KMS-11 (cell line): ENCODE data around the gene TSPAN13.

ENCODE experiments used
- H2AFZ ChIP-seq: fragments of 200-600 bp; sonication (generic); 2 replicates; pipeline ENCODE4 v1.6.1; 2016; ENCODE audit warnings: antibody characterized with exemption, mixed run types, low read depth
- H3K27ac ChIP-seq: fragments of 200-600 bp; sonication (generic); 2 replicates; pipeline ENCODE4 v1.6.1; 2016; ENCODE audit warnings: mild to moderate bottlenecking, mixed run types
- H3K27me3 ChIP-seq: fragments of 200-600 bp; sonication (generic); 2 replicates; pipeline ENCODE4 v1.6.1; 2017; ENCODE audit warnings: mild to moderate bottlenecking, low read depth, mixed run types, moderate library complexity; ENCODE audit not compliant: insufficient read depth
- H3K36me3 ChIP-seq: fragments of 200-600 bp; sonication (generic); 2 replicates; pipeline ENCODE4 v1.6.1; 2017; ENCODE audit warnings: mild to moderate bottlenecking, mixed run types; ENCODE audit not compliant: insufficient read depth
- H3K4me1 ChIP-seq: fragments of 200-600 bp; sonication (generic); 2 replicates; pipeline ENCODE4 v1.6.1; 2016; ENCODE audit warnings: mild to moderate bottlenecking, low read depth, mixed run types; ENCODE audit not compliant: poor library complexity, severe bottlenecking
- H3K4me2 ChIP-seq: fragments of 200-600 bp; sonication (generic); 2 replicates; pipeline ENCODE4 v1.7.0; 2016; ENCODE audit warnings: mild to moderate bottlenecking, mixed run types
- H3K4me3 ChIP-seq: fragments of 200-600 bp; sonication (generic); IDR thresholded peaks from 2 replicates; pipeline ENCODE4 v1.6.1; 2017; ENCODE audit warnings: low read depth, low read length, mixed read lengths; ENCODE audit not compliant: insufficient read depth
- H3K79me2 ChIP-seq: fragments of 200-600 bp; sonication (generic); 2 replicates; pipeline ENCODE4 v1.6.1; 2016; ENCODE audit warnings: low read depth, mixed run types; ENCODE audit not compliant: insufficient read depth
- H3K9ac ChIP-seq: fragments of 200-600 bp; sonication (generic); 2 replicates; pipeline ENCODE4 v1.6.1; 2016; ENCODE audit warnings: mild to moderate bottlenecking, mixed run types
- H4K20me1 ChIP-seq: fragments of 200-600 bp; sonication (generic); 2 replicates; pipeline ENCODE4 v1.6.1; 2016; ENCODE audit warnings: mild to moderate bottlenecking, mixed run types; ENCODE audit not compliant: insufficient read depth
- TF ChIP-seq, protein P1 (sequence below): fragments of 200-600 bp; sonication (generic); conservative IDR thresholded peaks from 2 replicates; pipeline ENCODE4 v1.6.1; 2017; ENCODE audit warnings: low read depth, mild to moderate bottlenecking, antibody characterized with exemption, low read length, moderate library complexity, mixed read lengths

TSPAN13 gene

DNA sequence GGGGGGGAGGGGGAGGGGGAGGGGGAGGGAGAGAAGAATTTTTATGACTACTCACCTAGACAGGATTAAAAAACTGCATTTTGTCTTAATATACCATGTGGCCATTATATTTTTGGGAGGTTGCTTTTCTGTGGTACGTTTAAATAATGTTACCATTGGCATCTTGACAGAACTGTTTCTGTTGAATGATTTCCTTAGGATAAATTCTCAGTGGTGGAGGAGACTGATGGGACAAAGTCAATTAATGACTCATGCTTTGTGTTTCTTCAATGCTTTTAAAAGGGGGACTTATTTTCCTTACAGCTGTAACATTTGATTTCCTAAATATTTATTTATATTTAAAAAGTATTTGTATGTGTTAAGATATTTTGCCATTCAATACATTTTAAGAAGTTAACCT is 37.5 kb downstream of the TSPAN13 start:
- H3K9ac ChIP-seq = no peak overlapping the region
- no peaks in the 10 kb centered on the region for H3K27me3 ChIP-seq
- H2AFZ ChIP-seq = no peak overlapping the region
- no peaks in the 10 kb centered on the region for H3K79me2 ChIP-seq
- TF ChIP-seq, protein P1, sequence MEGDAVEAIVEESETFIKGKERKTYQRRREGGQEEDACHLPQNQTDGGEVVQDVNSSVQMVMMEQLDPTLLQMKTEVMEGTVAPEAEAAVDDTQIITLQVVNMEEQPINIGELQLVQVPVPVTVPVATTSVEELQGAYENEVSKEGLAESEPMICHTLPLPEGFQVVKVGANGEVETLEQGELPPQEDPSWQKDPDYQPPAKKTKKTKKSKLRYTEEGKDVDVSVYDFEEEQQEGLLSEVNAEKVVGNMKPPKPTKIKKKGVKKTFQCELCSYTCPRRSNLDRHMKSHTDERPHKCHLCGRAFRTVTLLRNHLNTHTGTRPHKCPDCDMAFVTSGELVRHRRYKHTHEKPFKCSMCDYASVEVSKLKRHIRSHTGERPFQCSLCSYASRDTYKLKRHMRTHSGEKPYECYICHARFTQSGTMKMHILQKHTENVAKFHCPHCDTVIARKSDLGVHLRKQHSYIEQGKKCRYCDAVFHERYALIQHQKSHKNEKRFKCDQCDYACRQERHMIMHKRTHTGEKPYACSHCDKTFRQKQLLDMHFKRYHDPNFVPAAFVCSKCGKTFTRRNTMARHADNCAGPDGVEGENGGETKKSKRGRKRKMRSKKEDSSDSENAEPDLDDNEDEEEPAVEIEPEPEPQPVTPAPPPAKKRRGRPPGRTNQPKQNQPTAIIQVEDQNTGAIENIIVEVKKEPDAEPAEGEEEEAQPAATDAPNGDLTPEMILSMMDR = no peak
- H3K27ac ChIP-seq = no peak overlapping the region
- H3K4me3 ChIP-seq = no peak overlapping the region
- H3K4me1 ChIP-seq = no peaks in the 10 kb centered on the region
- no peaks in the 10 kb centered on the region for H4K20me1 ChIP-seq
- H3K4me2 ChIP-seq = no peak overlapping the region
- no peaks in the 10 kb centered on the region for H3K36me3 ChIP-seq

DNA sequence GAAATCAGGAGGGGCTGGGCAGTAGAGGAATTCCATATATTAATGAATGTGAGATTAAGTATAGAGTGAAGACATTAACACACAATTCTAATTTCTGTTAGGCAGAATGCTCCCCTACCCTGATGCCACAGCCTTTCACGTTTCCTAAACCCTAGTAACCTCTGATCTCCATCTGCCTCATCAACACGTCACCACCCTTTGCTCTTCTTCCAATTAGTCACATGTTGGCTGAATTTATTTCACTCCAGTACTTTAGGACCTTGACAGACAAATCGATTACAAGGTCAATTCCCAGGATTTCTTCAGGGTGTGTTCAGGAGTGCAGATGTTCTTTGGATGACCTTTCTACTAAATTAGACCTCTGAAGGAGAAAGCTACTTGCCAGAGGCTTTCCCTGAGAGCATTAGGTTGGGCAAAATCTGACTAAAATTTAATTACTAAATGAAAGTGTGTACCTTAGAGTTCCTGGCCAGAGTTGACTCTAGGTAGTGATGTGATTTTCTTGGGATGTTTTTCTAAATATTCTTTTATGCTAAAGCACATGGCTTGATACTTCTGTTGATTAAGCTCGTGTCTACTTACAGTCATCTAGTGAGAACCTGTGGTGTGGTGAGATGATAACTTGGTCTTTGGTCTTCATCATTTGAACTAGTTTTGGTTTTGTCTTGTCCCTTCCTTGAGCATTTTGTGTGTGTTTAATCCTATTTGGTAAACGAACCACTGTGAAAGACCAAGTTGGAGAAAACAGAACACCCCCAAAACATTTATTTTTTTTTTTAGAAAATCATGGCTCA is 38.5 kb downstream of the TSPAN13 start:
- no peak overlapping the region for H3K27ac ChIP-seq
- H3K4me1 ChIP-seq = no peaks in the 10 kb centered on the region
- H4K20me1 ChIP-seq = no peaks in the 10 kb centered on the region
- H3K36me3 ChIP-seq = no peaks in the 10 kb centered on the region
- TF ChIP-seq, protein P1 = no peak
- no peak overlapping the region for H2AFZ ChIP-seq
- no peak overlapping the region for H3K9ac ChIP-seq
- no peaks in the 10 kb centered on the region for H3K27me3 ChIP-seq
- H3K4me2 ChIP-seq = no peak overlapping the region
- no peak overlapping the region for H3K4me3 ChIP-seq
- H3K79me2 ChIP-seq = no peaks in the 10 kb centered on the region

DNA sequence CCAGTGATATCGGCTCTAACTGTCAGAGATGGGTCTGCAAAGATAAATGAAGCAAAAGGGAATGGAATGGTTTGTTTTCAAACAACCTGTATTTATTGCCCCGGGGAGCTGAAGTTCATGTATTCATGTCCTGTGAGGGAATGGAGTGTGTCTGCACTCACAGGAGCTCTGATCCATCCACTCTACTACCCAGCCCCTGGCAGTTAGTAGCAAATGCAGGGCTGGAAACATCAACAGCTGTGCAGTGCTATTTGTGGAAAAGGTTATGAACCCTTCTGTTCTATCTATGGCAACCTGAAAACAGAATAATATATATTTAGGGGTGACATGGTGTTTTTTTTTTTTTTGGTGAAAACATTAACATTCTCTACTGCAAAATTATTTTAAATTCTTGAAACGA is 41.4 kb downstream of the TSPAN13 start:
- Histone ChIP-seq H3K9ac (no peak overlapping the region), H3K27ac (no peak overlapping the region), H4K20me1 (no peaks in the 10 kb centered on the region), H3K36me3 (no peaks in the 10 kb centered on the region), H3K79me2 (no peaks in the 10 kb centered on the region), H3K4me2 (no peak overlapping the region), H3K4me3 (no peak overlapping the region), H3K27me3 (no peaks in the 10 kb centered on the region), H2AFZ (no peak overlapping the region), H3K4me1 (no peaks in the 10 kb centered on the region)
- TF ChIP-seq, protein P1 = no peak

DNA sequence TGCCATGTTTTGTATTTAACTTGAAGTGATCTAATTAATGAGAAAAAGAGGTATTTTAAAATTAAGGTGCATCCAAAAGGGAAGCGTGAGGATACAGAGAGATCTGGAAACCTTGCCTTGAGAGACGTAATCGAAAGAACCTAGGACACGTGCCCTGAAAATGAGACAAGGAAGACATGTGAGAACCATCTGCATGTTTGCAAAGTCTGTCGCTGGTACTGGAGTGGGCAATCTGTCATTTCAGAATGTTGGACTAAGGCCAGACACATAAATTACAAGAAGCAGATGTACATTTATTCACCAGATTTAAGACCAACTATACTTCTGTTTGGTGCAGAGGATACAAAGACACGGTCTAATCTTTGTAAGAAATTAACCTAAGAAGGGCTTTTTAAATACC is 42.1 kb downstream of the TSPAN13 start:
- H3K9ac ChIP-seq = no peak overlapping the region
- TF ChIP-seq, protein P1 = no peak
- no peak overlapping the region for H3K27ac ChIP-seq
- H2AFZ ChIP-seq = no peak overlapping the region
- H3K4me2 ChIP-seq = no peak overlapping the region
- H3K27me3 ChIP-seq = no peaks in the 10 kb centered on the region
- no peaks in the 10 kb centered on the region for H3K79me2 ChIP-seq
- no peaks in the 10 kb centered on the region for H3K36me3 ChIP-seq
- H4K20me1 ChIP-seq = no peaks in the 10 kb centered on the region
- H3K4me3 ChIP-seq = no peak overlapping the region
- no peaks in the 10 kb centered on the region for H3K4me1 ChIP-seq
